Endodermal cell (in vitro differentiated cells): ENCODE results near the gene PRDM5. TPM values are rescaled to one million over a fixed set of nuclear protein-coding genes. Genes with fewer than 3 reads are reported as not detected.

Experiments
- DNase-seq: peaks from one replicate; pipeline ENCODE4 v3.0.0-alpha.2; 2017
- H3K27ac ChIP-seq: 2 replicates; pipeline ENCODE4 v1.5.1; 2013; ENCODE audit warnings: mild to moderate bottlenecking, low read depth, low read length, moderate library complexity
- H3K27me3 ChIP-seq: 2 replicates; pipeline ENCODE4 v1.6.1; 2013; ENCODE audit warnings: mild to moderate bottlenecking, low read length, moderate library complexity; ENCODE audit not compliant: insufficient read depth, control insufficient read depth, poor library complexity, severe bottlenecking
- H3K36me3 ChIP-seq: 2 replicates; pipeline ENCODE4 v1.7.0; 2013; ENCODE audit warnings: mild to moderate bottlenecking, low read length, moderate library complexity; ENCODE audit not compliant: control insufficient read depth, insufficient read depth
- H3K4me1 ChIP-seq: one replicate; pipeline ENCODE4 v1.7.0; 2013; ENCODE audit warnings: low read length; ENCODE audit not compliant: control insufficient read depth, insufficient read depth
- H3K4me3 ChIP-seq: 2 replicates; pipeline ENCODE4 v1.5.1; 2013; ENCODE audit warnings: mild to moderate bottlenecking, low read length, moderate library complexity
- H3K9ac ChIP-seq: 2 replicates; pipeline ENCODE4 v1.6.1; 2013; ENCODE audit warnings: mild to moderate bottlenecking, low read length, moderate library complexity; ENCODE audit not compliant: poor library complexity, severe bottlenecking; ENCODE audit errors: extremely low read depth
- H3K9me3 ChIP-seq: 2 replicates; pipeline ENCODE4 v1.6.1; 2013; ENCODE audit warnings: mild to moderate bottlenecking, low read length, moderate library complexity; ENCODE audit not compliant: control insufficient read depth
- H3K27ac Mint-ChIP-seq: 2 replicates; pipeline ENCODE4 v1.8.0; 2020; ENCODE audit warnings: mixed read lengths
- H3K27me3 Mint-ChIP-seq: 2 replicates; pipeline ENCODE4 v1.8.0; 2021; ENCODE audit warnings: mild to moderate bottlenecking, mixed read lengths; ENCODE audit not compliant: insufficient read depth
- H3K36me3 Mint-ChIP-seq: 2 replicates; pipeline ENCODE4 v1.8.0; 2020; ENCODE audit warnings: low read depth, mixed read lengths
- H3K4me1 Mint-ChIP-seq: 2 replicates; pipeline ENCODE4 v1.8.0; 2020; ENCODE audit warnings: mixed read lengths
- H3K4me3 Mint-ChIP-seq: 2 replicates; pipeline ENCODE4 v1.8.0; 2020; ENCODE audit warnings: mild to moderate bottlenecking, moderate library complexity, mixed read lengths
- H3K9me3 Mint-ChIP-seq: 2 replicates; pipeline ENCODE4 v1.8.0; 2020; ENCODE audit warnings: mild to moderate bottlenecking, mixed read lengths
- CTCF ChIP-seq: fragments of 200-600 bp; sonication (generic); conservative IDR thresholded peaks from 2 replicates; pipeline ENCODE4 v1.5.0; 2021; ENCODE audit warnings: antibody characterized with exemption, mild to moderate bottlenecking
- WGBS, 2 experiments: methylation state at CpG; one replicate each; pipeline versions ENCODE4 v1.1.5 to v1.1.7; 2013; ENCODE audit warnings: missing lambda C conversion rate in 2 of 2, mixed read lengths in 1 of 2; ENCODE audit not compliant: insufficient coverage in 1 of 2, insufficient read length in 1 of 2; 5-methylcytosine and 5-hydroxymethylcytosine counted together
- total RNA-seq, 2 donors: library from RNA; stranded (reverse); fragmentation: NEBNext Ultra II Directional in 1 of 2; extraction: Animal tissue kit (Norgen Biotek cat#: 25700) in 1 of 2; gene quantifications; 2 replicates in 1 of 2; 3 replicates in 1 of 2; pipeline ENCODE4 v1.2.1, GENCODE V29; 2021

Gene PRDM5
- total RNA-seq, 2 donors from 2014 or later: 18.3 to 19.1 TPM

- no peak overlapping the region for H3K9ac ChIP-seq
- H3K27ac ChIP-seq: no peak overlapping the region
- H3K4me3 ChIP-seq: no peak overlapping the region
- no peaks in the 10 kb centered on the region for H3K9me3 Mint-ChIP-seq
- DNase-seq: no peak
- WGBS, 2 experiments: 86 to 89% methylated on average over 1 to 2 of the region's 2 CpGs
- no peak overlapping the region for H3K27ac Mint-ChIP-seq
- H3K4me1 Mint-ChIP-seq: peaks cover 17% of the 10 kb centered on the region
- no peak for TF ChIP-seq CTCF
- no peaks in the 10 kb centered on the region for H3K27me3 Mint-ChIP-seq
- H3K36me3 Mint-ChIP-seq: no peaks in the 10 kb centered on the region
- H3K9me3 ChIP-seq: no peaks in the 10 kb centered on the region
- H3K27me3 ChIP-seq: no peaks in the 10 kb centered on the region
- no peaks in the 10 kb centered on the region for H3K36me3 ChIP-seq
- H3K4me3 Mint-ChIP-seq: no peak overlapping the region
- H3K4me1 ChIP-seq: no peaks in the 10 kb centered on the region
These were observed 197.9 kb downstream of the PRDM5 start for GRCh38 chr4:120724656-120725055.

DNA sequence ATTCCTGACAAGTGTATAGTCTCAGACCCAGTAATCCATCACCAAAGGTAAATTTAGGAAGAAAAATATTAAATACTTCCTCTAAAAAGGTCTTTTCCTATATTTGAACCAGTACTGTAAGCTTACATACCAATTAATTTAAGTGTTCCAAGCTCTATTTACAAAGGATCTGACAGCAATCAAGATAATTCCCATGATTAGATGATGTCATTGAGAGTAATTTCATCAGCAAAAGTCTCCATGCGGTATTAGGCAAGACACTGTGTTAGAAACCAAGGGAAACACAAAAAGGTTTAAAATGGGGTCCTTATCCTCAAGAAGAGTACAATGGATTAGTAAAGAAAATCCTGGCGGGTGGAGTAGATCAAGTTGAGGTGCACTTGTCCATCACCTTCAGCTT, 198.5 kb downstream of the PRDM5 start:
- 94 to 100% methylated on average over 2 of the region's 2 CpGs for WGBS, 2 experiments
- Mint-ChIP-seq H3K36me3 (no peaks in the 10 kb centered on the region), H3K4me1 (peaks cover 17% of the 10 kb centered on the region), H3K27ac (no peak overlapping the region), H3K4me3 (no peak overlapping the region), H3K27me3 (no peaks in the 10 kb centered on the region), H3K9me3 (no peaks in the 10 kb centered on the region)
- no peak overlapping the region for H3K9ac ChIP-seq
- no peaks in the 10 kb centered on the region for H3K9me3 ChIP-seq
- no peak for DNase-seq
- H3K4me1 ChIP-seq: no peaks in the 10 kb centered on the region
- no peak overlapping the region for H3K27ac ChIP-seq
- H3K27me3 ChIP-seq: no peaks in the 10 kb centered on the region
- no peak for TF ChIP-seq CTCF
- H3K4me3 ChIP-seq: no peak overlapping the region
- no peaks in the 10 kb centered on the region for H3K36me3 ChIP-seq

GRCh38 chr4:120723105-120723504, 199.4 kb downstream of the PRDM5 start:
- no peak for TF ChIP-seq CTCF
- Histone ChIP-seq H3K27me3 (no peaks in the 10 kb centered on the region), H3K27ac (no peak overlapping the region), H3K4me3 (no peak overlapping the region), H3K36me3 (no peaks in the 10 kb centered on the region), H3K9me3 (no peaks in the 10 kb centered on the region), H3K9ac (no peak overlapping the region), H3K4me1 (no peaks in the 10 kb centered on the region)
- Mint-ChIP-seq H3K4me1 (peaks cover 17% of the 10 kb centered on the region), H3K9me3 (no peaks in the 10 kb centered on the region), H3K36me3 (no peaks in the 10 kb centered on the region), H3K4me3 (no peak overlapping the region), H3K27ac (no peak overlapping the region), H3K27me3 (no peaks in the 10 kb centered on the region)
- no peak for DNase-seq
- 89 to 100% methylated on average over 1 to 3 of the region's 3 CpGs for WGBS, 2 experiments
